H1 (cell line): ENCODE results near the gene SLC16A9. TPM values are rescaled to one million over a fixed set of nuclear protein-coding genes. Genes with fewer than 3 reads are reported as not detected.

Experiments used
- CTCF ChIA-PET: fragments of 300-600 bp; sonication (Branson Sonifier 250); formaldehyde crosslinking; loops from one replicate; lab custom pipeline; 2021; ENCODE audit not compliant: partially characterized antibody; lab: Charles Lee
- POLR2A ChIA-PET: fragments of 300-600 bp; sonication (Branson Sonifier 250); formaldehyde crosslinking; loops from one replicate; lab custom pipeline; 2021; ENCODE audit warnings: inconsistent platforms; ENCODE audit not compliant: partially characterized antibody; lab: Charles Lee
- DNase-seq, 2 experiments: peaks; one replicate each; pipeline versions ENCODE4 v3.0.0 to v3.0.0-alpha.2; 2010 to 2022; ENCODE audit warnings: low spot score in 2 of 2, low read depth in 1 of 2, mixed read lengths in 1 of 2
- FAIRE-seq: peaks from 2 replicates; lab custom pipeline; 2011; peaks lifted over from hg19 to GRCh38; lab: Jason Lieb, UNC
- H2AFZ ChIP-seq: 2 replicates; pipeline ENCODE4 v1.8.1; 2012; ENCODE audit warnings: low read length, inconsistent platforms
- H2AK5ac ChIP-seq: 2 replicates; pipeline ENCODE4 v1.6.1; 2013; ENCODE audit warnings: low read depth, low read length
- H2BK120ac ChIP-seq: replicated peaks from 2 replicates; pipeline ENCODE3; 2013; ENCODE audit warnings: low read depth, low read length, inconsistent platforms
- H2BK12ac ChIP-seq: 2 replicates; pipeline ENCODE4 v1.6.1; 2013; ENCODE audit warnings: low read depth, low read length
- H2BK15ac ChIP-seq: 2 replicates; pipeline ENCODE4 v1.6.1; 2013; ENCODE audit warnings: low read length
- H2BK20ac ChIP-seq: 2 replicates; pipeline ENCODE4 v1.6.1; 2013; ENCODE audit warnings: low read length
- H2BK5ac ChIP-seq: 2 replicates; pipeline ENCODE4 v1.6.1; 2013; ENCODE audit warnings: low read depth, low read length
- H3K14ac ChIP-seq: 2 replicates; pipeline ENCODE4 v1.6.1; 2013; ENCODE audit warnings: inconsistent platforms; ENCODE audit not compliant: insufficient read length
- H3K18ac ChIP-seq: 2 replicates; pipeline ENCODE4 v1.6.1; 2013; ENCODE audit warnings: low read length; ENCODE audit errors: extremely low read depth
- H3K23ac ChIP-seq: 2 replicates; pipeline ENCODE4 v1.6.1; 2013; ENCODE audit warnings: inconsistent platforms; ENCODE audit not compliant: insufficient read length
- H3K23me2 ChIP-seq: 2 replicates; pipeline ENCODE4 v1.6.1; 2013; ENCODE audit warnings: low read depth, low read length
- H3K27ac ChIP-seq: 2 replicates; pipeline ENCODE4 v1.6.1; 2011; ENCODE audit warnings: low read depth, low read length, inconsistent platforms
- H3K27me3 ChIP-seq, 4 experiments: replicated peaks in 1 of 4; 1 replicate in 1 of 4; 2 replicates in 3 of 4; pipeline versions ENCODE4 v1.6.1 to v1.8.1; 2011 to 2013; ENCODE audit warnings: low read length in 3 of 4, mild to moderate bottlenecking in 3 of 4, inconsistent platforms in 2 of 4, mixed read lengths in 2 of 4, moderate library complexity in 1 of 4; ENCODE audit not compliant: control insufficient read depth in 3 of 4, insufficient read depth in 3 of 4; ENCODE audit errors: extremely low read depth in 1 of 4
- H3K36me3 ChIP-seq, 4 experiments: 2 replicates each; pipeline versions ENCODE4 v1.6.1 to v1.8.1; 2011 to 2013; ENCODE audit warnings: mild to moderate bottlenecking in 4 of 4, low read length in 3 of 4, moderate library complexity in 2 of 4, control low read depth in 1 of 4, inconsistent platforms in 1 of 4; ENCODE audit not compliant: insufficient read depth in 4 of 4, control insufficient read depth in 2 of 4
- H3K4ac ChIP-seq: replicated peaks from 2 replicates; pipeline ENCODE3; 2013; ENCODE audit warnings: low read length, low read depth, mixed read lengths, inconsistent platforms; ENCODE audit not compliant: insufficient read length
- H3K4me1 ChIP-seq, 4 experiments: replicated peaks in 1 of 4; 1 replicate in 1 of 4; 2 replicates in 3 of 4; pipeline versions ENCODE4 v1.6.1 to v1.8.1; 2011 to 2013; ENCODE audit warnings: low read length in 3 of 4, inconsistent platforms in 2 of 4, mixed read lengths in 1 of 4; ENCODE audit not compliant: insufficient read depth in 4 of 4, control insufficient read depth in 3 of 4
- H3K4me2 ChIP-seq, 2 experiments: 2 replicates each; pipeline versions ENCODE4 v1.6.1 to v1.8.1; 2011 to 2013; ENCODE audit warnings: low read depth in 2 of 2, low read length in 2 of 2, control low read depth in 1 of 2, inconsistent platforms in 1 of 2, mild to moderate bottlenecking in 1 of 2; ENCODE audit not compliant: insufficient read depth in 1 of 2
- H3K4me3 ChIP-seq, 4 experiments: fragments of 200-600, 300-600 bp in 1 of 4; sonication (generic), shearing (Covaris generic), sonication (Bioruptor Twin) in 1 of 4; 2 replicates each; pipeline versions ENCODE4 v1.5.1 to v1.8.1; 2011 to 2016; ENCODE audit warnings: low read length in 4 of 4, low read depth in 3 of 4, control low read depth in 2 of 4, inconsistent platforms in 2 of 4, mild to moderate bottlenecking in 2 of 4, mixed read lengths in 1 of 4, moderate library complexity in 1 of 4; ENCODE audit not compliant: insufficient read depth in 2 of 4; ENCODE audit errors: extremely low read depth in 1 of 4
- H3K56ac ChIP-seq: replicated peaks from 2 replicates; pipeline ENCODE3; 2013; ENCODE audit warnings: low read depth, mild to moderate bottlenecking, mixed read lengths, low read length, inconsistent platforms; ENCODE audit not compliant: insufficient read length
- H3K79me1 ChIP-seq: 2 replicates; pipeline ENCODE4 v1.6.1; 2013; ENCODE audit warnings: low read depth, low read length, control low read depth
- H3K79me2 ChIP-seq, 2 experiments: 2 replicates each; pipeline versions ENCODE4 v1.6.1 to v1.8.1; 2012 to 2013; ENCODE audit warnings: low read length in 2 of 2, mild to moderate bottlenecking in 2 of 2, inconsistent platforms in 1 of 2; ENCODE audit not compliant: insufficient read depth in 2 of 2, control insufficient read depth in 1 of 2
- H3K9ac ChIP-seq, 4 experiments: replicated peaks in 1 of 4; 1 replicate in 1 of 4; 2 replicates in 3 of 4; pipeline versions ENCODE4 v1.6.1 to v1.8.1; 2011 to 2013; ENCODE audit warnings: low read depth in 3 of 4, low read length in 3 of 4, control low read depth in 2 of 4, mild to moderate bottlenecking in 2 of 4, moderate library complexity in 2 of 4, inconsistent platforms in 1 of 4; ENCODE audit errors: extremely low read depth in 1 of 4
- H3K9me3 ChIP-seq, 2 experiments: 2 replicates each; pipeline versions ENCODE4 v1.6.1 to v1.8.1; 2012 to 2013; ENCODE audit warnings: mild to moderate bottlenecking in 2 of 2, moderate library complexity in 2 of 2, control low read depth in 1 of 2, inconsistent platforms in 1 of 2, low read depth in 1 of 2, low read length in 1 of 2, mixed read lengths in 1 of 2; ENCODE audit not compliant: insufficient read depth in 2 of 2
- H4K20me1 ChIP-seq, 2 experiments: replicated peaks in 1 of 2; 2 replicates each; pipeline versions ENCODE3 to v1.8.1; 2011 to 2013; ENCODE audit warnings: inconsistent platforms in 2 of 2, low read length in 2 of 2, mild to moderate bottlenecking in 1 of 2; ENCODE audit not compliant: insufficient read depth in 2 of 2, control insufficient read depth in 1 of 2
- H4K5ac ChIP-seq: 2 replicates; pipeline ENCODE4 v1.6.1; 2013; ENCODE audit warnings: low read length, low read depth, mixed read lengths, inconsistent platforms; ENCODE audit not compliant: insufficient read length
- H4K8ac ChIP-seq: 2 replicates; pipeline ENCODE4 v1.8.0; 2013; ENCODE audit warnings: mild to moderate bottlenecking, moderate library complexity, low read length, inconsistent platforms; ENCODE audit not compliant: insufficient read depth; ENCODE audit errors: extremely low read depth
- H4K91ac ChIP-seq: replicated peaks from 2 replicates; pipeline ENCODE3; 2013; ENCODE audit warnings: low read length, mixed read lengths, inconsistent platforms; ENCODE audit not compliant: insufficient read length
- CHD1 ChIP-seq: IDR thresholded peaks from 2 replicates; pipeline ENCODE4 v1.6.1; 2012; ENCODE audit warnings: low read depth, low read length, improper control_type of control experiment
- CREB1 ChIP-seq: IDR thresholded peaks from 2 replicates; pipeline ENCODE4 v1.6.1; 2012; ENCODE audit warnings: inconsistent platforms
- EP300 ChIP-seq, 2 experiments: IDR thresholded peaks; 1 replicate in 1 of 2; 2 replicates in 1 of 2; pipeline ENCODE4 v1.6.1; 2011 to 2012; ENCODE audit warnings: low read depth in 2 of 2, low read length in 2 of 2, mild to moderate bottlenecking in 2 of 2, borderline replicate concordance in 1 of 2, inconsistent platforms in 1 of 2, moderate library complexity in 1 of 2
- MAX ChIP-seq: IDR thresholded peaks from 2 replicates; pipeline ENCODE4 v1.6.1; 2012; ENCODE audit warnings: inconsistent platforms
- NRF1 ChIP-seq: IDR thresholded peaks from 2 replicates; pipeline ENCODE4 v1.6.1; 2011; ENCODE audit warnings: mild to moderate bottlenecking, low read depth, low read length, improper control_type of control experiment
- POLR2A ChIP-seq, 2 experiments: IDR thresholded peaks; 1 replicate in 1 of 2; 2 replicates in 1 of 2; pipeline ENCODE4 v1.6.1; 2011; ENCODE audit warnings: low read depth in 2 of 2, low read length in 2 of 2, mild to moderate bottlenecking in 2 of 2; ENCODE audit errors: control extremely low read depth in 1 of 2
- POU5F1 ChIP-seq: IDR thresholded peaks from 2 replicates; pipeline ENCODE4 v1.6.1; 2011; ENCODE audit warnings: low read depth, mild to moderate bottlenecking, low read length, moderate library complexity
- SIRT6 ChIP-seq: IDR thresholded peaks from one replicate; pipeline ENCODE4 v1.7.1; 2012; ENCODE audit warnings: low read length, inconsistent platforms
- SP2 ChIP-seq: IDR thresholded peaks from 2 replicates; pipeline ENCODE4 v1.6.1; 2012; ENCODE audit warnings: mild to moderate bottlenecking, low read length, inconsistent platforms
- SUZ12 ChIP-seq: fragments of 200-600 bp; sonication (generic); IDR thresholded peaks from 2 replicates; pipeline ENCODE4 v1.6.1; 2012; ENCODE audit warnings: mild to moderate bottlenecking, inconsistent platforms, low read length, moderate library complexity, mixed read lengths
- TCF12 ChIP-seq: IDR thresholded peaks from 2 replicates; pipeline ENCODE4 v1.6.1; 2011; ENCODE audit warnings: low read depth, mild to moderate bottlenecking, low read length
- TEAD4 ChIP-seq: IDR thresholded peaks from 2 replicates; pipeline ENCODE4 v1.6.1; 2012; ENCODE audit warnings: low read depth, low read length, inconsistent platforms, mixed read lengths
- YY1 ChIP-seq: IDR thresholded peaks from 2 replicates; pipeline ENCODE4 v1.6.1; 2011; ENCODE audit warnings: low read depth, mild to moderate bottlenecking, low read length
- WGBS, 2 experiments: shearing (Covaris generic) in 1 of 2; methylation state at CpG; one replicate each; pipeline versions ENCODE4 v1.1.6 to v1.1.7; 2013 to 2015; ENCODE audit warnings: low lambda C conversion rate in 2 of 2, mixed read lengths in 2 of 2, inconsistent platforms in 1 of 2, low coverage in 1 of 2, missing lambda C conversion rate in 1 of 2; ENCODE audit not compliant: insufficient replicate concordance in 2 of 2, insufficient coverage in 1 of 2, insufficient read length in 1 of 2; ENCODE audit errors: extremely low coverage in 1 of 2, missing lambda C conversion rate in 1 of 2; 5-methylcytosine and 5-hydroxymethylcytosine counted together
- polyA plus RNA-seq, 7 experiments: library from polyadenylated mRNA; depleted of rRNA in 3 of 7; stranded (reverse) in 5 of 7; unstranded in 2 of 7; fragments of >200 nt in 5 of 7; fragments of 200-250 nt in 2 of 7; gene quantifications; 1 replicate in 5 of 7; 2 replicates in 1 of 7; 4 replicates in 1 of 7; pipeline versions ENCODE4 v1.2.1 to v1.2.3, GENCODE V29; 2011 to 2013; ENCODE audit warnings: missing spikeins in 2 of 7, mixed read lengths in 2 of 7
- total RNA-seq: library from RNA; stranded (reverse); fragmentation: NEBNext Ultra II Directional; extraction: Animal tissue kit (Norgen Biotek cat#: 25700); gene quantifications from 2 replicates; pipeline ENCODE4 v1.2.1, GENCODE V29; 2021

Gene SLC16A9
- total and polyA plus RNA-seq, 2 of the 8 experiments (the other 6 are each of a cell fraction or from before 2014, with no cell fraction given): 11.2 to 20.5 TPM

- no peak overlapping the region for H3K27ac ChIP-seq
- H3K4me1 ChIP-seq: no peaks in the 10 kb centered on the region; a peak in 1 of 7 replicates
- no peaks in the 10 kb centered on the region for H3K27me3 ChIP-seq
- H3K9me3 ChIP-seq: no peaks in the 10 kb centered on the region
- ChIA-PET CTCF (interaction anchor here (0.7 to 2.5 kb wide), 3 partner anchors 12 to 135 kb away, joined by 3 to 9 read pairs (median 3); no protein-coding TSS in a partner anchor), POLR2A (interaction anchor here (0.6 to 1.0 kb wide), 3 partner anchors 11 to 1468 kb away, joined by 3 to 5 read pairs (median 3); no protein-coding TSS in a partner anchor)
- no peak overlapping the region for H2BK15ac ChIP-seq
- no peak overlapping the region for H2AFZ ChIP-seq
- no peak overlapping the region for H3K4me2 ChIP-seq
- H3K18ac ChIP-seq: no peak overlapping the region
- no peaks in the 10 kb centered on the region for H4K20me1 ChIP-seq
- no peaks in the 10 kb centered on the region for H3K23me2 ChIP-seq
- no peak overlapping the region for H2AK5ac ChIP-seq
- no peak overlapping the region for H2BK120ac ChIP-seq
- no peak overlapping the region for H4K8ac ChIP-seq
- no peak overlapping the region for H4K91ac ChIP-seq
- H4K5ac ChIP-seq: no peak overlapping the region
- no peak overlapping the region for H3K9ac ChIP-seq
- no peak overlapping the region for H3K56ac ChIP-seq
- H3K4me3 ChIP-seq: no peak overlapping the region
- no peaks in the 10 kb centered on the region for H3K79me1 ChIP-seq
- H3K23ac ChIP-seq: no peak overlapping the region
- H2BK5ac ChIP-seq: no peak overlapping the region
- no peak overlapping the region for H3K14ac ChIP-seq
- H3K4ac ChIP-seq: no peak overlapping the region
- no peaks in the 10 kb centered on the region for H3K79me2 ChIP-seq
- no peak for DNase-seq
- no peak for FAIRE-seq
- 86% methylated on average over 2 of the region's 2 CpGs; no CpG with 5 or more reads in 1 of the 2 experiments for WGBS, 2 experiments
- no peak overlapping the region for H2BK20ac ChIP-seq
- H3K36me3 ChIP-seq: peaks cover 0 to 15% (median 6%) of the 10 kb centered on the region in 4 experiments; a peak in 3 of 8 replicates
- H2BK12ac ChIP-seq: no peak overlapping the region
- TF ChIP-seq EP300 (IDR thresholded peaks at IDR 0.05; ENCODE audit: borderline replicate concordance in 1 of 2, low read depth in 2 of 2, low read length in 2 of 2) (no peak), TEAD4 (no peak), CREB1 (no peak), POLR2A (IDR thresholded peaks at IDR 0.05; ENCODE audit: control extremely low read depth in 1 of 2, low read depth in 2 of 2, low read length in 2 of 2) (no peak), NRF1 (no peak), YY1 (no peak), SUZ12 (no peak), CHD1 (no peak), SIRT6 (no peak), SP2 (no peak), MAX (no peak), TCF12 (no peak), POU5F1 (no peak)
Observed at GRCh38 chr10:59682986-59683937, 26.4 kb downstream of the SLC16A9 start.
